ENCODE results near the gene FLCN.

GRCh38 chr17:17190188-17190587, 46.8 kb downstream of the FLCN start:
- TF ChIP-seq CTCF (IDR thresholded peaks at IDR 0.05) (no peak), POLR2A (IDR thresholded peaks at IDR 0.05) (no peak)

All from lower leg skin (tissue), 3 donors.